Endodermal cell (in vitro differentiated cells): ENCODE measurements around the gene ECHDC1. TPM values are rescaled to one million over a fixed set of nuclear protein-coding genes. Genes with fewer than 3 reads are reported as not detected.

Source experiments
- DNase-seq: peaks from one replicate; pipeline ENCODE4 v3.0.0-alpha.2; 2017
- H3K27ac ChIP-seq: 2 replicates; pipeline ENCODE4 v1.5.1; 2013; ENCODE audit warnings: mild to moderate bottlenecking, low read depth, low read length, moderate library complexity
- H3K27me3 ChIP-seq: 2 replicates; pipeline ENCODE4 v1.6.1; 2013; ENCODE audit warnings: mild to moderate bottlenecking, low read length, moderate library complexity; ENCODE audit not compliant: insufficient read depth, control insufficient read depth, poor library complexity, severe bottlenecking
- H3K36me3 ChIP-seq: 2 replicates; pipeline ENCODE4 v1.7.0; 2013; ENCODE audit warnings: mild to moderate bottlenecking, low read length, moderate library complexity; ENCODE audit not compliant: control insufficient read depth, insufficient read depth
- H3K4me1 ChIP-seq: one replicate; pipeline ENCODE4 v1.7.0; 2013; ENCODE audit warnings: low read length; ENCODE audit not compliant: control insufficient read depth, insufficient read depth
- H3K4me3 ChIP-seq: 2 replicates; pipeline ENCODE4 v1.5.1; 2013; ENCODE audit warnings: mild to moderate bottlenecking, low read length, moderate library complexity
- H3K9ac ChIP-seq: 2 replicates; pipeline ENCODE4 v1.6.1; 2013; ENCODE audit warnings: mild to moderate bottlenecking, low read length, moderate library complexity; ENCODE audit not compliant: poor library complexity, severe bottlenecking; ENCODE audit errors: extremely low read depth
- H3K9me3 ChIP-seq: 2 replicates; pipeline ENCODE4 v1.6.1; 2013; ENCODE audit warnings: mild to moderate bottlenecking, low read length, moderate library complexity; ENCODE audit not compliant: control insufficient read depth
- H3K27ac Mint-ChIP-seq: 2 replicates; pipeline ENCODE4 v1.8.0; 2020; ENCODE audit warnings: mixed read lengths
- H3K27me3 Mint-ChIP-seq: 2 replicates; pipeline ENCODE4 v1.8.0; 2021; ENCODE audit warnings: mild to moderate bottlenecking, mixed read lengths; ENCODE audit not compliant: insufficient read depth
- H3K36me3 Mint-ChIP-seq: 2 replicates; pipeline ENCODE4 v1.8.0; 2020; ENCODE audit warnings: low read depth, mixed read lengths
- H3K4me1 Mint-ChIP-seq: 2 replicates; pipeline ENCODE4 v1.8.0; 2020; ENCODE audit warnings: mixed read lengths
- H3K4me3 Mint-ChIP-seq: 2 replicates; pipeline ENCODE4 v1.8.0; 2020; ENCODE audit warnings: mild to moderate bottlenecking, moderate library complexity, mixed read lengths
- H3K9me3 Mint-ChIP-seq: 2 replicates; pipeline ENCODE4 v1.8.0; 2020; ENCODE audit warnings: mild to moderate bottlenecking, mixed read lengths
- WGBS, 2 experiments: methylation state at CpG; one replicate each; pipeline versions ENCODE4 v1.1.5 to v1.1.7; 2013; ENCODE audit warnings: missing lambda C conversion rate in 2 of 2, mixed read lengths in 1 of 2; ENCODE audit not compliant: insufficient coverage in 1 of 2, insufficient read length in 1 of 2; 5-methylcytosine and 5-hydroxymethylcytosine counted together
- total RNA-seq, 2 donors: library from RNA; stranded (reverse); fragmentation: NEBNext Ultra II Directional in 1 of 2; extraction: Animal tissue kit (Norgen Biotek cat#: 25700) in 1 of 2; gene quantifications; 2 replicates in 1 of 2; 3 replicates in 1 of 2; pipeline ENCODE4 v1.2.1, GENCODE V29; 2021
- TF ChIP-seq, protein P1 (sequence below): fragments of 200-600 bp; sonication (generic); conservative IDR thresholded peaks from 2 replicates; pipeline ENCODE4 v1.5.0; 2021; ENCODE audit warnings: antibody characterized with exemption, mild to moderate bottlenecking

ECHDC1 gene
- total RNA-seq, 2 donors from 2014 or later, result 45.5 to 58.2 TPM

DNA sequence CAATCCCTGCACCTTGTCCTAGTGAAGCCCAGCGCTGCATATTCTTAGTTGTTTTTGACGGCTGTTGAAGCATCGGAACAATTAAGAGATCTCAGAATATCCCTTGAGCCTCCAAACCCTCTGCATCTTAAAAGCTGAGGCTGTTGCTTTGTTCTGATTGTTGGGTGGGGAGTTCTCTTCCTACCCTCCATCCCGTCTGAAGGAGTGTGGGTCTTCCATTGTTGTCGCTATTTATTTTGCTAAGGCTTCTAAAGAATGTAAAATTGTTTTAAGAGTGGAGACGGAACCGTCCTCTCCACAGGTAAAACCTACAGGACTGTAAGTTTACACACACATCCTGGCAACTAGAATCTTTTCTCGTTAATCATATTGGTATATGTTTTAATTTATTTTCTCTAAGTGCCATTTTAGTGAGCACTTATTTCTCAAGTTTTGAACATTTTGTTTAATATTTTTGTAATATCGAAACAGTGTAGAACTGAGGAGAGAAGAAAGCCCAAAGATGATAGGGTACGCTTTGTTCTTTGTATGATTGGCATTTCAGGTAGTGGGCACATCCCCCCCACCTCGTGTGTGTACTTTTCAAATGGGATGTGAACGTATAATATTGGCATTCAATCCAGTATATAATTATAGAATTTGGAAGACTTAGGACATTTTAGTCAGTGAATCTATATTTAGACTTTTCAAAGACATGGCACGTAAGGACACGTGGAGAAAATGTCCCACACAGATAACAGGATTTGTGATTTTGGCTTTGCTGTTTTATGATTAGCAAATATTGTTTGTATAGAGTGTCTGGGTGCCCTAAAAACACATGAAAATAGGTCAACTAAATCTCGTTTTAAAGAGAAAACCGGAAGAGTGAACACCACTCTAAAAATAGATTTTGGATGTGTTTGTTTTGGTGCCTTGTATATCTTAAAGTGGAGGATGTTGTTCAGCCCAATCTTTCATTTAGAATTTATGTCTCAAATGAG, 75.5 kb downstream of the ECHDC1 start:
- H3K36me3 Mint-ChIP-seq, result peaks cover 4% of the 10 kb centered on the region
- 4 to 7% methylated on average over 5 to 15 of the region's 16 CpGs for WGBS, 2 experiments
- peak overlapping the region; percentile 90 for H3K4me3 Mint-ChIP-seq
- H3K9ac ChIP-seq, result peak overlapping the region; percentile 89
- peak overlapping the region; percentile 98 for H3K27ac ChIP-seq
- H3K27me3 Mint-ChIP-seq, result no peaks in the 10 kb centered on the region
- H3K27me3 ChIP-seq, result no peaks in the 10 kb centered on the region
- no peaks in the 10 kb centered on the region for H3K9me3 ChIP-seq
- TF ChIP-seq, protein P1, sequence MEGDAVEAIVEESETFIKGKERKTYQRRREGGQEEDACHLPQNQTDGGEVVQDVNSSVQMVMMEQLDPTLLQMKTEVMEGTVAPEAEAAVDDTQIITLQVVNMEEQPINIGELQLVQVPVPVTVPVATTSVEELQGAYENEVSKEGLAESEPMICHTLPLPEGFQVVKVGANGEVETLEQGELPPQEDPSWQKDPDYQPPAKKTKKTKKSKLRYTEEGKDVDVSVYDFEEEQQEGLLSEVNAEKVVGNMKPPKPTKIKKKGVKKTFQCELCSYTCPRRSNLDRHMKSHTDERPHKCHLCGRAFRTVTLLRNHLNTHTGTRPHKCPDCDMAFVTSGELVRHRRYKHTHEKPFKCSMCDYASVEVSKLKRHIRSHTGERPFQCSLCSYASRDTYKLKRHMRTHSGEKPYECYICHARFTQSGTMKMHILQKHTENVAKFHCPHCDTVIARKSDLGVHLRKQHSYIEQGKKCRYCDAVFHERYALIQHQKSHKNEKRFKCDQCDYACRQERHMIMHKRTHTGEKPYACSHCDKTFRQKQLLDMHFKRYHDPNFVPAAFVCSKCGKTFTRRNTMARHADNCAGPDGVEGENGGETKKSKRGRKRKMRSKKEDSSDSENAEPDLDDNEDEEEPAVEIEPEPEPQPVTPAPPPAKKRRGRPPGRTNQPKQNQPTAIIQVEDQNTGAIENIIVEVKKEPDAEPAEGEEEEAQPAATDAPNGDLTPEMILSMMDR, result no peak
- peaks cover 37% of the 10 kb centered on the region for H3K4me1 Mint-ChIP-seq
- H3K27ac Mint-ChIP-seq, result peak overlapping the region; percentile 97
- DNase-seq, result no peak
- H3K4me3 ChIP-seq, result peak overlapping the region; percentile 100
- H3K4me1 ChIP-seq, result no peaks in the 10 kb centered on the region
- no peaks in the 10 kb centered on the region for H3K36me3 ChIP-seq
- H3K9me3 Mint-ChIP-seq, result no peaks in the 10 kb centered on the region

DNA sequence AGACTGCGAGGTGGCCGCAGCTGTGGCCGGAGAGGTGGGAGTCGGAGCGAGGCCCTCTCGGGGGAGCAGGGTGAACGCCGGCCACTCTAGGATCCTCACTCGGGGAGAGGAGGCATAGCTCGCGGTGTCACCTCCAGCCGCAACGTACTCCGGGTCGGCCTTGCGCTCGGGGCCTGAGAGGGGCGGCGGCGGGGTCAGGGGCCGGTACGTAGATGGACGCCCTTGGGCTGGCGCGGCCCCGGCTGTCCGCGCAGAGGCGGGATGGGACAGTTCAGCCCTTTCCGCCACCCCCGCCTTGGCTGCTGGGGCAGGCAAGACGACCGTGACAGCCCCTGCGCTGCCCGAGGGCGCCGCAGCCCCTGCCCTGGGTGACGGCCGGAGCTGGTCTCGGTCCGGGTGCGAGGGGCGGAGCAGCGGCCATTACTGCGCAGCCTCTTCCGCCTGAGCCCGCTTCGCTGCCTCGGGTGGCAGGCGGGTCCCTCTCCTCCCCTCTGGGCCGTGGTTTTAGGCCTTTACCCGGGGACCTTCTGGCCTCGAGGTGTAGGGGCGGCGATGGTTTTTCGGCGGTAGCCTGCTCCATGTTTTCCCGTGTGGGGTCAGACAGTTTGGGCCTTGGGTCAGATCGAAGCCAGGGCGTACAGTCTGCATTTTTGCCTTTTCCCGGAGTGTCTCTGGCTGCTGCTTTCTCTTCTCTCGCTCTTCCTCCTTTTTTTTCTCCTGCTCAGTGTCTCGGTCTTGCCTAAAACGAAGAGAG, 76.3 kb downstream of the ECHDC1 start:
- Histone ChIP-seq H3K4me1 (no peaks in the 10 kb centered on the region), H3K9me3 (no peaks in the 10 kb centered on the region), H3K9ac (peak overlapping the region; percentile 89), H3K27me3 (no peaks in the 10 kb centered on the region), H3K4me3 (peak overlapping the region; percentile 100), H3K27ac (peak overlapping the region; percentile 98), H3K36me3 (no peaks in the 10 kb centered on the region)
- H3K27me3 Mint-ChIP-seq, result no peaks in the 10 kb centered on the region
- peak overlapping the region; percentile 90 for H3K4me3 Mint-ChIP-seq
- 0% methylated on average over 29 to 64 of the region's 64 CpGs for WGBS, 2 experiments
- H3K36me3 Mint-ChIP-seq, result peaks cover 4% of the 10 kb centered on the region
- H3K27ac Mint-ChIP-seq, result peak overlapping the region; percentile 98
- no peaks in the 10 kb centered on the region for H3K9me3 Mint-ChIP-seq
- TF ChIP-seq, protein P1, result no peak
- DNase-seq, result peak; percentile 90
- H3K4me1 Mint-ChIP-seq, result peaks cover 33% of the 10 kb centered on the region

DNA sequence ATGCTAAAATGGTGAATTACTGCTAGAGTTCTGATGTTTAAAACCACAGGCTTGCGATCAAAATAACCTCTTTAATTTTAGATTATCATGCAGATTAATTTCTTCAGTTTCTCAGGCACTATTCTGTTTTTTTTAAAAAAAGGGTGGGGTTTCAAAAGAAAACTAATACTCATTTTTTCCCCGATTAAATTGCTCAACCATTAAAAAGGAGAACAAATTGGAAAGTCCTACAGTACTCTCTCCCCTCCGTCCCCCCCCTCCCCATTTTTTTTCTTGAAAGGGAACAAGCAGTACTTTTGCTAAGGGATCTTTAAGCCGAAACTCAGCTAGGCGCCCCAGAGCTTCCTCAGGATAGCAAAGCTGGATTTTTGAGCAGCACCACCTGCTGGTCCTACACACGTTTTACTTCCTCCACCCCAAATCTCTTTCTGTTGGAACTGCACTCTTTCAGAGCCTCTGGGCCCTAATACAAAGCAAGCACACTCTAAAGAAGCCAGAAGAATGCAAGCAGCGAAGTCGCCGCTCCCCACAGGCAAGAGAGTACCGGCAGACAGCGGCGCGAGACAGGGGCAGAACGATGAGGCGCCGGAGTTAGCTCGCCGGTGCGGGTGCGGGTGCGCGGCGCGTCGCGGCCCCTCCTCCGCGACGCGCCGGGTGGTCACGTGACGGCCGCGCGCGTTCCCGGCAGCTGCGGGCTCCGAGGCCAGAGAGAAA, 77.1 kb downstream of the ECHDC1 start, which contains the start of gene RNF146:
RNF146 (plus strand) TSS at position 687 of the 714 bp plus-strand sequence. CDS start 13,475 bp downstream, outside the sequence.
- Histone ChIP-seq H3K9ac (peak within 1 kb of the TSS; percentile 89), H3K36me3 (no peaks in the 10 kb centered on the region), H3K9me3 (no peaks in the 10 kb centered on the region), H3K27me3 (no peaks in the 10 kb centered on the region), H3K27ac (peak within 1 kb of the TSS; percentile 98), H3K4me1 (no peaks in the 10 kb centered on the region), H3K4me3 (peak within 1 kb of the TSS; percentile 100)
- peak within 1 kb of the TSS; percentile 98 for H3K27ac Mint-ChIP-seq
- peak within 1 kb of the TSS; percentile 90 for H3K4me3 Mint-ChIP-seq
- TF ChIP-seq, protein P1, result peak; percentile 82
- DNase-seq, result no peak
- no peaks in the 10 kb centered on the region for H3K9me3 Mint-ChIP-seq
- H3K4me1 Mint-ChIP-seq, result peaks cover 30% of the 10 kb centered on the region
- no peaks in the 10 kb centered on the region for H3K27me3 Mint-ChIP-seq
- WGBS, 2 experiments, result 0 to 1% methylated on average over 2 to 40 of the region's 40 CpGs
- peaks cover 4% of the 10 kb centered on the region for H3K36me3 Mint-ChIP-seq
